Endothelial cell of umbilical vein (primary cell): Measurements from ENCODE around the gene SFT2D1. TPM values are rescaled to one million over a fixed set of nuclear protein-coding genes. Genes with fewer than 3 reads are reported as not detected.

Experiments
- BruUV-seq: library from RNA; stranded (reverse); fragments of 400-500 nt; replicated peaks from 2 replicates; lab custom pipeline; 2021; lab: Mats Ljungman, UMichigan
- CTCF ChIA-PET: fragments of 300-600, 350-600 bp; sonication (Branson Sonifier 250); formaldehyde crosslinking; loops from one replicate; lab custom pipeline; 2021; ENCODE audit warnings: antibody characterized with exemption, inconsistent platforms; lab: Charles Lee
- POLR2A ChIA-PET: fragments of 300-600, 350-600 bp; sonication (Branson Sonifier 250); formaldehyde crosslinking; loops from one replicate; lab custom pipeline; 2021; ENCODE audit warnings: antibody characterized with exemption, inconsistent platforms; lab: Charles Lee
- DNase-seq: peaks from one replicate; pipeline ENCODE4 v3.0.0-alpha.2; 2011; ENCODE audit warnings: low read depth, low spot score
- FAIRE-seq: peaks from 2 replicates; lab custom pipeline; 2011; peaks lifted over from hg19 to GRCh38; lab: Jason Lieb, UNC
- H2AFZ ChIP-seq: 2 replicates; pipeline ENCODE4 v1.6.0; 2012; ENCODE audit warnings: low read depth, low read length, control low read depth, inconsistent platforms
- H3K27ac ChIP-seq: 2 replicates; pipeline ENCODE4 v1.5.1; 2011; ENCODE audit warnings: low read depth, mild to moderate bottlenecking, control low read depth, low read length, moderate library complexity; ENCODE audit not compliant: insufficient read depth
- H3K27me3 ChIP-seq, 2 experiments: 2 replicates each; pipeline versions ENCODE4 v1.6.0 to v1.6.1; 2011; ENCODE audit warnings: low read length in 2 of 2, mixed read lengths in 1 of 2; ENCODE audit not compliant: control insufficient read depth in 2 of 2, insufficient read depth in 2 of 2
- H3K36me3 ChIP-seq, 2 experiments: 2 replicates in 1 of 2; 3 replicates in 1 of 2; pipeline ENCODE4 v1.5.1; 2011; ENCODE audit warnings: low read length in 2 of 2, mild to moderate bottlenecking in 1 of 2, moderate library complexity in 1 of 2; ENCODE audit not compliant: control insufficient read depth in 2 of 2, insufficient read depth in 2 of 2; ENCODE audit errors: extremely low read depth in 1 of 2
- H3K4me1 ChIP-seq: 3 replicates; pipeline ENCODE4 v1.5.1; 2011; ENCODE audit warnings: mild to moderate bottlenecking, low read length; ENCODE audit not compliant: control insufficient read depth, insufficient read depth; ENCODE audit errors: extremely low read depth
- H3K4me2 ChIP-seq: 2 replicates; pipeline ENCODE4 v1.6.1; 2011; ENCODE audit warnings: low read length, control low read depth, mixed read lengths; ENCODE audit not compliant: insufficient read depth
- H3K4me3 ChIP-seq, 3 experiments: fragments of 200-600 bp in 1 of 3; sonication (generic), shearing (Covaris generic) in 1 of 3; replicated peaks in 1 of 3; 2 replicates each; pipeline ENCODE4 v1.5.1; 2011 to 2016; ENCODE audit warnings: control low read depth in 3 of 3, low read length in 3 of 3, mild to moderate bottlenecking in 2 of 3, inconsistent platforms in 1 of 3, low read depth in 1 of 3, moderate library complexity in 1 of 3; ENCODE audit not compliant: insufficient read depth in 1 of 3
- H3K79me2 ChIP-seq: 2 replicates; pipeline ENCODE4 v1.6.0; 2012; ENCODE audit warnings: low read length, inconsistent platforms; ENCODE audit not compliant: control insufficient read depth, insufficient read depth
- H3K9ac ChIP-seq: replicated peaks from 2 replicates; pipeline ENCODE3; 2011; ENCODE audit warnings: low read length, control low read depth; ENCODE audit not compliant: insufficient read depth; ENCODE audit errors: extremely low read depth
- H3K9me1 ChIP-seq: replicated peaks from 3 replicates; pipeline ENCODE4 v1.6.0; 2011; ENCODE audit warnings: mild to moderate bottlenecking, low read length; ENCODE audit not compliant: control insufficient read depth, insufficient read depth; ENCODE audit errors: extremely low read depth
- H3K9me3 ChIP-seq: replicated peaks from 2 replicates; pipeline ENCODE4 v1.5.1; 2012; ENCODE audit warnings: low read length, inconsistent platforms; ENCODE audit not compliant: control insufficient read depth, insufficient read depth
- H4K20me1 ChIP-seq: replicated peaks from 2 replicates; pipeline ENCODE3; 2011; ENCODE audit warnings: mild to moderate bottlenecking, low read length; ENCODE audit not compliant: control insufficient read depth, insufficient read depth; ENCODE audit errors: extremely low read depth
- CTCF ChIP-seq, 2 donors: IDR thresholded peaks; 1 replicate in 1 of 2; 2 replicates in 1 of 2; pipeline ENCODE4 v1.5.1; 2011; ENCODE audit warnings: low read length in 2 of 2, mild to moderate bottlenecking in 2 of 2, moderate library complexity in 2 of 2, control low read depth in 1 of 2, inconsistent platforms in 1 of 2, low read depth in 1 of 2; ENCODE audit not compliant: insufficient read depth in 1 of 2; ENCODE audit errors: extremely low read depth in 1 of 2
- EZH2 ChIP-seq: IDR thresholded peaks from 2 replicates; pipeline ENCODE4 v1.6.1; 2012; ENCODE audit warnings: borderline replicate concordance, low read depth, mild to moderate bottlenecking, moderate library complexity, low read length, inconsistent platforms; ENCODE audit not compliant: severe bottlenecking
- FOS ChIP-seq: IDR thresholded peaks from 2 replicates; pipeline ENCODE4 v1.6.1; 2011; ENCODE audit warnings: mild to moderate bottlenecking, low read length, moderate library complexity, borderline replicate concordance; ENCODE audit not compliant: insufficient read depth
- GATA2 ChIP-seq: IDR thresholded peaks from 2 replicates; pipeline ENCODE4 v1.7.0; 2011; ENCODE audit warnings: low read depth, mild to moderate bottlenecking, moderate library complexity, mixed read lengths, low read length; ENCODE audit not compliant: insufficient read length, insufficient read depth
- JUN ChIP-seq: IDR thresholded peaks from 2 replicates; pipeline ENCODE4 v1.6.1; 2011; ENCODE audit warnings: borderline replicate concordance, low read depth; ENCODE audit not compliant: insufficient read length, insufficient read depth
- MYC ChIP-seq: IDR thresholded peaks from one replicate; pipeline ENCODE4 v1.6.1; 2011; ENCODE audit warnings: mild to moderate bottlenecking, low read depth, low read length
- POLR2A ChIP-seq: IDR thresholded peaks from 2 replicates; pipeline ENCODE4 v1.6.1; 2012; ENCODE audit warnings: low read depth, mild to moderate bottlenecking, control low read depth, low read length
- POLR2AphosphoS5 ChIP-seq: IDR thresholded peaks from 2 replicates; pipeline ENCODE4 v1.6.1; 2012; ENCODE audit warnings: low read depth, mild to moderate bottlenecking, control low read depth, low read length, moderate library complexity; ENCODE audit not compliant: insufficient read depth
- dilution Hi-C: fragments of 300-500 bp; cut with MboI; formaldehyde crosslinking; loops from one replicate; pipeline ENCODE4 v1.15.0; 2019; ENCODE audit warnings: low sequenced_read_pairs; ENCODE audit not compliant: extremely low pct_ligation_motif_present
- intact Hi-C: fragments of 100-400 bp; cut with micrococcal nuclease; formaldehyde crosslinking; loops from one replicate; pipeline ENCODE4 v1.10.0; 2022
- polyA plus RNA-seq, 4 experiments: library from polyadenylated mRNA; depleted of rRNA in 3 of 4; stranded (reverse) in 3 of 4; unstranded in 1 of 4; fragments of >200 nt; gene quantifications; 2 replicates each; pipeline versions ENCODE4 v1.2.1 to v1.2.3, GENCODE V29; 2011 to 2012; ENCODE audit warnings: missing spikeins in 1 of 4
- total RNA-seq: library from RNA; stranded (reverse); gene quantifications from 2 replicates; pipeline ENCODE4 v1.2.3, GENCODE V29; 2021
- TF ChIP-seq, protein P1 (sequence below): IDR thresholded peaks from 2 replicates; pipeline ENCODE4 v1.6.1; 2011; ENCODE audit not compliant: insufficient read depth, insufficient read length

SFT2D1 gene
- total and polyA plus RNA-seq, 2 donors (not counting 3 experiments of a cell fraction or from before 2014, with no cell fraction given) = 22.9 to 30.6 TPM

DNA sequence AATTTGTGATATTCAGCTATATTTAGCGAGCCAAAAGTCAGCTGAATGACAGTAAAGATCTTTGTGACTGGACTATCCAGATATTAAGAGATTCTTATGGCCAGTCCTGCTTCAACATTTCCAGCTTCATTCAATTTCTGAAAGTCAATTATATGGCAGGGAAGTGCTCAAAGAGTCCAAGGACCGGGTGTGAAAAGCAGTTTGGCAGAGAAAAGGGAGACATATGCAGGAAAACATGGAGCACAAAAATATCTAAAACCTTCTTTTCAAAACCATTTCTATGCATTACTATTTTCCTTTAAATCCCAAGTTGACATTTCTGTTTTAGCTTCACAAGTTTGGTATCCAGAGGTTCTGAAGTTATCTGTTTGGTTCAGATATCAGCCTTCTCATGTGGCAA lies 35.4 kb upstream of the SFT2D1 start:
- ChIA-PET CTCF (interaction anchor here (1.0 to 1.7 kb wide), 2 partner anchors 11 to 64 kb away, joined by 3 to 5 read pairs; no protein-coding TSS in a partner anchor), POLR2A (no interaction called here)
- H3K9me1 ChIP-seq = no peaks in the 10 kb centered on the region
- DNase-seq (no peak), FAIRE-seq (no peak)
- H3K9ac ChIP-seq = no peak overlapping the region
- dilution Hi-C loops (no loop called here), intact Hi-C loops (no loop called here)
- no peak overlapping the region for H2AFZ ChIP-seq
- H3K4me2 ChIP-seq = no peak overlapping the region
- no peaks in the 10 kb centered on the region for H3K27me3 ChIP-seq
- no peaks in the 10 kb centered on the region for H3K36me3 ChIP-seq
- TF ChIP-seq GATA2 = no peak
- TF ChIP-seq FOS = no peak
- no peak for TF ChIP-seq CTCF (IDR thresholded peaks at IDR 0.05; ENCODE audit: extremely low read depth in 1 of 2, insufficient read depth in 1 of 2, low read depth in 1 of 2, low read length in 2 of 2)
- no peak for TF ChIP-seq EZH2
- TF ChIP-seq MYC = no peak
- no peak for TF ChIP-seq JUN
- TF ChIP-seq POLR2A = no peak
- TF ChIP-seq, protein P1, sequence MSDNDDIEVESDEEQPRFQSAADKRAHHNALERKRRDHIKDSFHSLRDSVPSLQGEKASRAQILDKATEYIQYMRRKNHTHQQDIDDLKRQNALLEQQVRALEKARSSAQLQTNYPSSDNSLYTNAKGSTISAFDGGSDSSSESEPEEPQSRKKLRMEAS = no peak
- TF ChIP-seq POLR2AphosphoS5 = no peak
- peaks cover 4% of the 10 kb centered on the region for H3K4me1 ChIP-seq
- BruUV-seq = no TSS peak
- H3K27ac ChIP-seq = no peak overlapping the region
- H3K79me2 ChIP-seq = no peaks in the 10 kb centered on the region
- no peaks in the 10 kb centered on the region for H3K9me3 ChIP-seq
- no peaks in the 10 kb centered on the region for H4K20me1 ChIP-seq
- H3K4me3 ChIP-seq = no peak overlapping the region
